Mesenchymal stem cell (in vitro differentiated cells and primary cell): ENCODE measurements around the gene SEC22A.

Experiments used
- DNase-seq: peaks from one replicate; pipeline ENCODE4 v3.0.0-alpha.2; 2013
- H2AFZ ChIP-seq: one replicate; pipeline ENCODE4 v1.6.1; 2013; ENCODE audit warnings: low read depth, mild to moderate bottlenecking, control low read depth, inconsistent platforms, low read length, moderate library complexity
- H2AK5ac ChIP-seq: 2 replicates; pipeline ENCODE4 v1.6.1; 2013; ENCODE audit warnings: low read length, moderate library complexity, mild to moderate bottlenecking, inconsistent platforms; ENCODE audit not compliant: severe bottlenecking
- H2BK120ac ChIP-seq: one replicate; pipeline ENCODE4 v1.6.1; 2013; ENCODE audit warnings: low read depth, mild to moderate bottlenecking, inconsistent platforms, low read length, moderate library complexity
- H2BK12ac ChIP-seq, 2 experiments: one replicate each; pipeline ENCODE4 v1.6.1; 2013; ENCODE audit warnings: inconsistent platforms in 2 of 2, low read length in 2 of 2, mild to moderate bottlenecking in 2 of 2, moderate library complexity in 2 of 2, control low read depth in 1 of 2
- H2BK15ac ChIP-seq: one replicate; pipeline ENCODE4 v1.6.1; 2013; ENCODE audit warnings: mild to moderate bottlenecking, low read depth, inconsistent platforms; ENCODE audit not compliant: poor library complexity, severe bottlenecking
- H2BK5ac ChIP-seq: 2 replicates; pipeline ENCODE4 v1.6.1; 2013; ENCODE audit warnings: low read depth, mild to moderate bottlenecking, low read length, control low read depth, inconsistent platforms; ENCODE audit not compliant: poor library complexity, severe bottlenecking
- H3K14ac ChIP-seq, 2 experiments: one replicate each; pipeline ENCODE4 v1.6.1; 2013; ENCODE audit warnings: inconsistent platforms in 2 of 2, low read length in 2 of 2, control low read depth in 1 of 2, mild to moderate bottlenecking in 1 of 2, moderate library complexity in 1 of 2
- H3K18ac ChIP-seq, 2 experiments: one replicate each; pipeline ENCODE4 v1.6.1; 2013; ENCODE audit warnings: inconsistent platforms in 2 of 2, low read length in 2 of 2, control low read depth in 1 of 2, low read depth in 1 of 2, mild to moderate bottlenecking in 1 of 2
- H3K23ac ChIP-seq, 2 experiments: one replicate each; pipeline ENCODE4 v1.6.1; 2013; ENCODE audit warnings: inconsistent platforms in 2 of 2, low read length in 2 of 2, mild to moderate bottlenecking in 2 of 2, moderate library complexity in 2 of 2, control low read depth in 1 of 2
- H3K27ac ChIP-seq: 2 replicates; pipeline ENCODE4 v1.5.1; 2013; ENCODE audit warnings: mild to moderate bottlenecking, moderate library complexity, low read length, control low read depth, inconsistent platforms; ENCODE audit not compliant: poor library complexity, severe bottlenecking
- H3K27me3 ChIP-seq, 2 experiments: 2 replicates each; pipeline versions ENCODE4 v1.6.1 to v1.7.0; 2013; ENCODE audit warnings: low read length in 2 of 2, mild to moderate bottlenecking in 2 of 2, moderate library complexity in 2 of 2, control low read depth in 1 of 2, inconsistent platforms in 1 of 2; ENCODE audit not compliant: control insufficient read depth in 1 of 2, insufficient read depth in 1 of 2
- H3K36me3 ChIP-seq, 2 experiments: 2 replicates each; pipeline versions ENCODE4 v1.6.1 to v1.7.0; 2013; ENCODE audit warnings: low read length in 2 of 2, control low read depth in 1 of 2, inconsistent platforms in 1 of 2, low read depth in 1 of 2, mild to moderate bottlenecking in 1 of 2; ENCODE audit not compliant: insufficient read depth in 2 of 2, control insufficient read depth in 1 of 2
- H3K4ac ChIP-seq, 2 experiments: one replicate each; pipeline ENCODE4 v1.6.1; 2013; ENCODE audit warnings: inconsistent platforms in 2 of 2, low read length in 2 of 2, mild to moderate bottlenecking in 2 of 2, moderate library complexity in 2 of 2, control low read depth in 1 of 2, low read depth in 1 of 2
- H3K4me1 ChIP-seq: 2 replicates; pipeline ENCODE4 v1.6.1; 2013; ENCODE audit warnings: low read depth, low read length, control low read depth; ENCODE audit not compliant: control insufficient read depth, insufficient read depth
- H3K4me2 ChIP-seq: 2 replicates; pipeline ENCODE4 v1.6.1; 2013; ENCODE audit warnings: low read length, mild to moderate bottlenecking, inconsistent platforms; ENCODE audit not compliant: poor library complexity, severe bottlenecking
- H3K4me3 ChIP-seq, 2 experiments: 2 replicates each; pipeline versions ENCODE4 v1.5.1 to v1.7.0; 2013; ENCODE audit warnings: low read length in 2 of 2, mild to moderate bottlenecking in 2 of 2, control low read depth in 1 of 2, low read depth in 1 of 2; ENCODE audit not compliant: insufficient read depth in 1 of 2
- H3K79me1 ChIP-seq: replicated peaks from 2 replicates; pipeline ENCODE4 v1.6.1; 2013; ENCODE audit warnings: mild to moderate bottlenecking, control low read depth, low read length, inconsistent platforms; ENCODE audit not compliant: poor library complexity, severe bottlenecking
- H3K9ac ChIP-seq: 2 replicates; pipeline ENCODE4 v1.7.0; 2013; ENCODE audit warnings: mild to moderate bottlenecking, low read length, moderate library complexity
- H3K9me3 ChIP-seq: 2 replicates; pipeline ENCODE4 v1.7.0; 2013; ENCODE audit warnings: mild to moderate bottlenecking, low read length; ENCODE audit not compliant: control insufficient read depth
- H4K8ac ChIP-seq: one replicate; pipeline ENCODE4 v1.6.1; 2013; ENCODE audit warnings: inconsistent platforms, mild to moderate bottlenecking, low read length, moderate library complexity
- H4K91ac ChIP-seq: one replicate; pipeline ENCODE4 v1.6.1; 2013; ENCODE audit warnings: mild to moderate bottlenecking, low read length, inconsistent platforms
- WGBS: methylation state at CpG from one replicate; pipeline ENCODE4 v1.1.7; 2013; ENCODE audit warnings: mixed read lengths; 5-methylcytosine and 5-hydroxymethylcytosine counted together

Gene SEC22A

GRCh38 chr3:123296836-123297626, 95.3 kb downstream of the SEC22A start:
- H3K27me3 ChIP-seq, result peaks cover 33 to 52% of the 10 kb centered on the region in 2 experiments
- H2BK5ac ChIP-seq, result no peak overlapping the region
- 78% methylated on average over 12 of the region's 13 CpGs for WGBS
- no peak overlapping the region for H3K23ac ChIP-seq
- H2BK12ac ChIP-seq, result no peak overlapping the region
- no peaks in the 10 kb centered on the region for H3K79me1 ChIP-seq
- no peaks in the 10 kb centered on the region for H3K9me3 ChIP-seq
- no peaks in the 10 kb centered on the region for H3K36me3 ChIP-seq
- H2BK120ac ChIP-seq, result no peak overlapping the region
- no peak overlapping the region for H2BK15ac ChIP-seq
- peaks cover 4% of the 10 kb centered on the region for H3K4me1 ChIP-seq
- no peak overlapping the region for H2AFZ ChIP-seq
- no peak overlapping the region for H4K8ac ChIP-seq
- no peak overlapping the region for H2AK5ac ChIP-seq
- no peak overlapping the region for H3K4ac ChIP-seq
- H3K18ac ChIP-seq, result no peak overlapping the region
- no peak overlapping the region for H3K27ac ChIP-seq
- no peak overlapping the region for H3K9ac ChIP-seq
- H3K14ac ChIP-seq, result no peak overlapping the region
- no peak for DNase-seq
- H4K91ac ChIP-seq, result no peak overlapping the region
- H3K4me3 ChIP-seq, result no peak overlapping the region
- H3K4me2 ChIP-seq, result no peak overlapping the region

- no peaks in the 10 kb centered on the region for H3K36me3 ChIP-seq
- H4K8ac ChIP-seq, result no peak overlapping the region
- no peak overlapping the region for H3K9ac ChIP-seq
- no peak overlapping the region for H2BK5ac ChIP-seq
- H3K23ac ChIP-seq, result no peak overlapping the region
- 69% methylated on average over 5 of the region's 6 CpGs for WGBS
- no peak overlapping the region for H2BK15ac ChIP-seq
- peaks cover 32 to 50% of the 10 kb centered on the region in 2 experiments for H3K27me3 ChIP-seq
- no peaks in the 10 kb centered on the region for H3K9me3 ChIP-seq
- no peaks in the 10 kb centered on the region for H3K79me1 ChIP-seq
- H3K27ac ChIP-seq, result no peak overlapping the region
- H3K4me3 ChIP-seq, result no peak overlapping the region
- H3K4me1 ChIP-seq, result peaks cover 4% of the 10 kb centered on the region
- H3K4me2 ChIP-seq, result no peak overlapping the region
- no peak overlapping the region for H3K18ac ChIP-seq
- H3K4ac ChIP-seq, result no peak overlapping the region
- no peak overlapping the region for H2BK120ac ChIP-seq
- H4K91ac ChIP-seq, result no peak overlapping the region
- no peak overlapping the region for H2BK12ac ChIP-seq
- no peak overlapping the region for H2AFZ ChIP-seq
- H2AK5ac ChIP-seq, result no peak overlapping the region
- no peak overlapping the region for H3K14ac ChIP-seq
- DNase-seq, result no peak
Observed at GRCh38 chr3:123297627-123297899, 95.8 kb downstream of the SEC22A start.

GRCh38 chr3:123298903-123299302, 97.2 kb downstream of the SEC22A start:
- H3K27me3 ChIP-seq, result peaks cover 28 to 51% of the 10 kb centered on the region in 2 experiments
- no peak overlapping the region for H3K27ac ChIP-seq
- H4K8ac ChIP-seq, result no peak overlapping the region
- WGBS, result 95% methylated on average over 5 of the region's 5 CpGs
- H3K18ac ChIP-seq, result no peak overlapping the region
- no peak overlapping the region for H2AFZ ChIP-seq
- DNase-seq, result no peak
- H2BK5ac ChIP-seq, result no peak overlapping the region
- H3K79me1 ChIP-seq, result no peaks in the 10 kb centered on the region
- no peak overlapping the region for H3K14ac ChIP-seq
- peaks cover 4% of the 10 kb centered on the region for H3K4me1 ChIP-seq
- H2BK12ac ChIP-seq, result no peak overlapping the region
- no peaks in the 10 kb centered on the region for H3K9me3 ChIP-seq
- no peak overlapping the region for H3K23ac ChIP-seq
- H2AK5ac ChIP-seq, result no peak overlapping the region
- H3K4ac ChIP-seq, result no peak overlapping the region
- no peaks in the 10 kb centered on the region for H3K36me3 ChIP-seq
- no peak overlapping the region for H4K91ac ChIP-seq
- H2BK120ac ChIP-seq, result no peak overlapping the region
- H3K4me3 ChIP-seq, result no peak overlapping the region
- no peak overlapping the region for H3K4me2 ChIP-seq
- no peak overlapping the region for H3K9ac ChIP-seq
- H2BK15ac ChIP-seq, result no peak overlapping the region

GRCh38 chr3:123299581-123299980, 97.8 kb downstream of the SEC22A start:
- WGBS, result 72% methylated on average over 5 of the region's 8 CpGs
- no peak overlapping the region for H3K4ac ChIP-seq
- no peak overlapping the region for H2BK5ac ChIP-seq
- H3K79me1 ChIP-seq, result no peaks in the 10 kb centered on the region
- no peak overlapping the region for H4K8ac ChIP-seq
- H3K9me3 ChIP-seq, result no peaks in the 10 kb centered on the region
- H2BK15ac ChIP-seq, result no peak overlapping the region
- DNase-seq, result no peak
- no peak overlapping the region for H2BK12ac ChIP-seq
- H4K91ac ChIP-seq, result no peak overlapping the region
- H2AK5ac ChIP-seq, result no peak overlapping the region
- no peak overlapping the region for H3K23ac ChIP-seq
- no peak overlapping the region for H3K27ac ChIP-seq
- no peak overlapping the region for H3K4me3 ChIP-seq
- no peak overlapping the region for H3K9ac ChIP-seq
- no peaks in the 10 kb centered on the region for H3K36me3 ChIP-seq
- H3K14ac ChIP-seq, result no peak overlapping the region
- H3K4me2 ChIP-seq, result no peak overlapping the region
- no peak overlapping the region for H2BK120ac ChIP-seq
- H3K18ac ChIP-seq, result no peak overlapping the region
- peaks cover 4% of the 10 kb centered on the region for H3K4me1 ChIP-seq
- peaks cover 24 to 56% of the 10 kb centered on the region in 2 experiments for H3K27me3 ChIP-seq
- H2AFZ ChIP-seq, result no peak overlapping the region
